Measurements from ENCODE around the gene SLC26A8.

The SLC26A8 gene

GRCh38 chr6:36065916-36066315, 41.5 kb upstream of the SLC26A8 start:
- H3K27me3 ChIP-seq (ENCODE audit: control insufficient read depth, insufficient read depth, low read length) = no peaks in the 10 kb centered on the region
- no peaks in the 10 kb centered on the region for H3K9me3 ChIP-seq (ENCODE audit: control insufficient read depth, insufficient read depth, low read length)
- H3K4me1 ChIP-seq (ENCODE audit: control insufficient read depth, insufficient read depth, low read length) = no peaks in the 10 kb centered on the region
- no peak overlapping the region for H3K9ac ChIP-seq (ENCODE audit: low read depth, low read length)
- H3K4me3 ChIP-seq (ENCODE audit: low read depth, low read length) = no peak overlapping the region
- no peaks in the 10 kb centered on the region for H3K36me3 ChIP-seq (ENCODE audit: control insufficient read depth, insufficient read depth, low read length)

GRCh38 chr6:36064770-36065396, 40.4 kb upstream of the SLC26A8 start:
- H3K4me3 ChIP-seq (ENCODE audit: low read depth, low read length) = no peak overlapping the region
- H3K36me3 ChIP-seq (ENCODE audit: control insufficient read depth, insufficient read depth, low read length) = no peaks in the 10 kb centered on the region
- H3K4me1 ChIP-seq (ENCODE audit: control insufficient read depth, insufficient read depth, low read length) = no peaks in the 10 kb centered on the region
- no peaks in the 10 kb centered on the region for H3K27me3 ChIP-seq (ENCODE audit: control insufficient read depth, insufficient read depth, low read length)
- no peaks in the 10 kb centered on the region for H3K9me3 ChIP-seq (ENCODE audit: control insufficient read depth, insufficient read depth, low read length)
- no peak overlapping the region for H3K9ac ChIP-seq (ENCODE audit: low read depth, low read length)

- H3K9me3 ChIP-seq (ENCODE audit: control insufficient read depth, insufficient read depth, low read length) = no peaks in the 10 kb centered on the region
- no peak overlapping the region for H3K4me3 ChIP-seq (ENCODE audit: low read depth, low read length)
- H3K4me1 ChIP-seq (ENCODE audit: control insufficient read depth, insufficient read depth, low read length) = no peaks in the 10 kb centered on the region
- no peaks in the 10 kb centered on the region for H3K27me3 ChIP-seq (ENCODE audit: control insufficient read depth, insufficient read depth, low read length)
- no peaks in the 10 kb centered on the region for H3K36me3 ChIP-seq (ENCODE audit: control insufficient read depth, insufficient read depth, low read length)
- H3K9ac ChIP-seq (ENCODE audit: low read depth, low read length) = no peak overlapping the region
Observed at GRCh38 chr6:36063318-36064060, 39.0 kb upstream of the SLC26A8 start.

GRCh38 chr6:36062247-36062646, 37.8 kb upstream of the SLC26A8 start:
- Histone ChIP-seq H3K9me3 (ENCODE audit: control insufficient read depth, insufficient read depth, low read length) (no peaks in the 10 kb centered on the region), H3K27me3 (ENCODE audit: control insufficient read depth, insufficient read depth, low read length) (no peaks in the 10 kb centered on the region), H3K9ac (ENCODE audit: low read depth, low read length) (no peak overlapping the region), H3K36me3 (ENCODE audit: control insufficient read depth, insufficient read depth, low read length) (no peaks in the 10 kb centered on the region), H3K4me1 (ENCODE audit: control insufficient read depth, insufficient read depth, low read length) (no peaks in the 10 kb centered on the region), H3K4me3 (ENCODE audit: low read depth, low read length) (no peak overlapping the region)

GRCh38 chr6:36061236-36061635, 36.8 kb upstream of the SLC26A8 start:
- no peaks in the 10 kb centered on the region for H3K9me3 ChIP-seq (ENCODE audit: control insufficient read depth, insufficient read depth, low read length)
- H3K4me1 ChIP-seq (ENCODE audit: control insufficient read depth, insufficient read depth, low read length) = no peaks in the 10 kb centered on the region
- no peaks in the 10 kb centered on the region for H3K27me3 ChIP-seq (ENCODE audit: control insufficient read depth, insufficient read depth, low read length)
- H3K4me3 ChIP-seq (ENCODE audit: low read depth, low read length) = no peak overlapping the region
- no peak overlapping the region for H3K9ac ChIP-seq (ENCODE audit: low read depth, low read length)
- no peaks in the 10 kb centered on the region for H3K36me3 ChIP-seq (ENCODE audit: control insufficient read depth, insufficient read depth, low read length)

GRCh38 chr6:36056178-36056577, 31.7 kb upstream of the SLC26A8 start:
- no peaks in the 10 kb centered on the region for H3K9me3 ChIP-seq (ENCODE audit: control insufficient read depth, insufficient read depth, low read length)
- no peak overlapping the region for H3K9ac ChIP-seq (ENCODE audit: low read depth, low read length)
- H3K27me3 ChIP-seq (ENCODE audit: control insufficient read depth, insufficient read depth, low read length) = no peaks in the 10 kb centered on the region
- no peak overlapping the region for H3K4me3 ChIP-seq (ENCODE audit: low read depth, low read length)
- H3K4me1 ChIP-seq (ENCODE audit: control insufficient read depth, insufficient read depth, low read length) = no peaks in the 10 kb centered on the region
- no peaks in the 10 kb centered on the region for H3K36me3 ChIP-seq (ENCODE audit: control insufficient read depth, insufficient read depth, low read length)

- Histone ChIP-seq H3K27me3 (ENCODE audit: control insufficient read depth, insufficient read depth, low read length) (no peaks in the 10 kb centered on the region), H3K36me3 (ENCODE audit: control insufficient read depth, insufficient read depth, low read length) (no peaks in the 10 kb centered on the region), H3K4me3 (ENCODE audit: low read depth, low read length) (no peak overlapping the region), H3K9me3 (ENCODE audit: control insufficient read depth, insufficient read depth, low read length) (no peaks in the 10 kb centered on the region), H3K4me1 (ENCODE audit: control insufficient read depth, insufficient read depth, low read length) (no peaks in the 10 kb centered on the region), H3K9ac (ENCODE audit: low read depth, low read length) (no peak overlapping the region)
Observed at GRCh38 chr6:36054956-36055355, 30.5 kb upstream of the SLC26A8 start.

GRCh38 chr6:36054415-36054814, 30.0 kb upstream of the SLC26A8 start:
- no peak overlapping the region for H3K4me3 ChIP-seq (ENCODE audit: low read depth, low read length)
- H3K4me1 ChIP-seq (ENCODE audit: control insufficient read depth, insufficient read depth, low read length) = no peaks in the 10 kb centered on the region
- no peak overlapping the region for H3K9ac ChIP-seq (ENCODE audit: low read depth, low read length)
- no peaks in the 10 kb centered on the region for H3K9me3 ChIP-seq (ENCODE audit: control insufficient read depth, insufficient read depth, low read length)
- no peaks in the 10 kb centered on the region for H3K27me3 ChIP-seq (ENCODE audit: control insufficient read depth, insufficient read depth, low read length)
- H3K36me3 ChIP-seq (ENCODE audit: control insufficient read depth, insufficient read depth, low read length) = no peaks in the 10 kb centered on the region

GRCh38 chr6:36053878-36054277, 29.4 kb upstream of the SLC26A8 start:
- H3K36me3 ChIP-seq (ENCODE audit: control insufficient read depth, insufficient read depth, low read length) = no peaks in the 10 kb centered on the region
- no peaks in the 10 kb centered on the region for H3K9me3 ChIP-seq (ENCODE audit: control insufficient read depth, insufficient read depth, low read length)
- no peak overlapping the region for H3K4me3 ChIP-seq (ENCODE audit: low read depth, low read length)
- no peaks in the 10 kb centered on the region for H3K4me1 ChIP-seq (ENCODE audit: control insufficient read depth, insufficient read depth, low read length)
- H3K9ac ChIP-seq (ENCODE audit: low read depth, low read length) = no peak overlapping the region
- no peaks in the 10 kb centered on the region for H3K27me3 ChIP-seq (ENCODE audit: control insufficient read depth, insufficient read depth, low read length)

GRCh38 chr6:36052097-36052496, 27.7 kb upstream of the SLC26A8 start:
- Histone ChIP-seq H3K9ac (ENCODE audit: low read depth, low read length) (no peak overlapping the region), H3K4me3 (ENCODE audit: low read depth, low read length) (no peak overlapping the region), H3K4me1 (ENCODE audit: control insufficient read depth, insufficient read depth, low read length) (no peaks in the 10 kb centered on the region), H3K36me3 (ENCODE audit: control insufficient read depth, insufficient read depth, low read length) (no peaks in the 10 kb centered on the region), H3K9me3 (ENCODE audit: control insufficient read depth, insufficient read depth, low read length) (no peaks in the 10 kb centered on the region), H3K27me3 (ENCODE audit: control insufficient read depth, insufficient read depth, low read length) (no peaks in the 10 kb centered on the region)

- no peak overlapping the region for H3K4me3 ChIP-seq (ENCODE audit: low read depth, low read length)
- H3K36me3 ChIP-seq (ENCODE audit: control insufficient read depth, insufficient read depth, low read length) = no peaks in the 10 kb centered on the region
- H3K9ac ChIP-seq (ENCODE audit: low read depth, low read length) = no peak overlapping the region
- H3K4me1 ChIP-seq (ENCODE audit: control insufficient read depth, insufficient read depth, low read length) = no peaks in the 10 kb centered on the region
- H3K27me3 ChIP-seq (ENCODE audit: control insufficient read depth, insufficient read depth, low read length) = no peaks in the 10 kb centered on the region
- no peaks in the 10 kb centered on the region for H3K9me3 ChIP-seq (ENCODE audit: control insufficient read depth, insufficient read depth, low read length)
Observed at GRCh38 chr6:36050947-36051710, 26.7 kb upstream of the SLC26A8 start.

GRCh38 chr6:36050305-36050704, 25.9 kb upstream of the SLC26A8 start:
- H3K36me3 ChIP-seq (ENCODE audit: control insufficient read depth, insufficient read depth, low read length) = no peaks in the 10 kb centered on the region
- H3K27me3 ChIP-seq (ENCODE audit: control insufficient read depth, insufficient read depth, low read length) = no peaks in the 10 kb centered on the region
- no peaks in the 10 kb centered on the region for H3K4me1 ChIP-seq (ENCODE audit: control insufficient read depth, insufficient read depth, low read length)
- no peak overlapping the region for H3K9ac ChIP-seq (ENCODE audit: low read depth, low read length)
- no peaks in the 10 kb centered on the region for H3K9me3 ChIP-seq (ENCODE audit: control insufficient read depth, insufficient read depth, low read length)
- H3K4me3 ChIP-seq (ENCODE audit: low read depth, low read length) = no peak overlapping the region
